A549 (cell line): Measurements from ENCODE around the gene TGFBI. TPM values are rescaled to one million over a fixed set of nuclear protein-coding genes. Genes with fewer than 3 reads are reported as not detected.

ENCODE experiments used
- ATAC-seq, 2 experiments: fragments of 200-7000 bp in 1 of 2; fragments of >200 bp in 1 of 2; cut with Nextera tagmentation in 1 of 2; cut with Tn5 transposase in 1 of 2; 3 replicates each; pipeline versions ENCODE4 v1.8.0 to v1.9.1; 2018 to 2020; ENCODE audit warnings: mild to moderate bottlenecking in 1 of 2, moderate library complexity in 1 of 2
- CTCF ChIA-PET: fragments of 300-600 bp; sonication (Branson Sonifier 250); formaldehyde crosslinking; extraction: SDS; loops from one replicate; lab custom pipeline; 2021; ENCODE audit warnings: antibody characterized with exemption, inconsistent platforms; lab: Yijun Ruan, JAX
- POLR2A ChIA-PET: fragments of 350-600 bp; formaldehyde crosslinking; extraction: SDS; loops from one replicate; lab custom pipeline; 2021; ENCODE audit warnings: antibody characterized with exemption, inconsistent platforms; lab: Yijun Ruan, JAX
- DNase-seq, 2 experiments: peaks; one replicate each; pipeline versions ENCODE4 v3.0.0 to v3.0.0-alpha.2; 2011 to 2016; ENCODE audit warnings: low read depth in 1 of 2, low spot score in 1 of 2
- FAIRE-seq: peaks from 2 replicates; lab custom pipeline; 2011; peaks lifted over from hg19 to GRCh38; lab: Jason Lieb, UNC
- H3K27ac ChIP-seq, 2 experiments: fragments of >200 bp; sonication (Bioruptor Twin); formaldehyde crosslinking; 3 replicates each; pipeline ENCODE4 v1.5.1; 2016 to 2017
- H3K4me1 ChIP-seq: fragments of >200 bp; sonication (Bioruptor Twin); formaldehyde crosslinking; 3 replicates; pipeline ENCODE4 v1.6.1; 2016
- H3K4me2 ChIP-seq: fragments of >200 bp; sonication (Bioruptor Twin); formaldehyde crosslinking; 3 replicates; pipeline ENCODE4 v1.6.1; 2016
- H3K4me3 ChIP-seq: fragments of >200 bp; sonication (Bioruptor Twin); formaldehyde crosslinking; 3 replicates; pipeline ENCODE4 v1.5.1; 2016
- H3K9me3 ChIP-seq: fragments of >200 bp; sonication (Bioruptor Twin); formaldehyde crosslinking; 3 replicates; pipeline ENCODE4 v1.6.1; 2016
- BHLHE40 ChIP-seq: IDR thresholded peaks from 2 replicates; pipeline ENCODE4 v1.6.1; 2012; ENCODE audit warnings: low read depth, low read length, inconsistent platforms
- CEBPB ChIP-seq, 2 experiments: fragments of >200 bp in 1 of 2; sonication (Bioruptor Twin) in 1 of 2; formaldehyde crosslinking in 1 of 2; IDR thresholded peaks; 2 replicates each; pipeline ENCODE4 v1.6.1; 2012 to 2016
- CHD4 ChIP-seq: fragments of 200-600 bp; sonication (generic); IDR thresholded peaks from 2 replicates; pipeline ENCODE4 v1.6.1; 2016; ENCODE audit warnings: antibody characterized with exemption, mild to moderate bottlenecking, borderline replicate concordance
- CTCF ChIP-seq: fragments of >200 bp; sonication (Bioruptor Twin); formaldehyde crosslinking; IDR thresholded peaks from 3 replicates; pipeline ENCODE4 v1.5.1; 2016
- ELK1 ChIP-seq: fragments of 150-350 bp; IDR thresholded peaks from 2 replicates; pipeline ENCODE4 v1.6.1; 2014; ENCODE audit warnings: low read depth, mild to moderate bottlenecking, low read length
- ESRRA ChIP-seq: fragments of 150-350 bp; IDR thresholded peaks from 2 replicates; pipeline ENCODE4 v1.6.1; 2014; ENCODE audit warnings: mild to moderate bottlenecking, low read length, borderline replicate concordance
- FOSB ChIP-seq: fragments of 250-450 bp; sonication (Bioruptor Pico); IDR thresholded peaks from 2 replicates; pipeline ENCODE4 v1.5.0; 2020; ENCODE audit warnings: mild to moderate bottlenecking, moderate library complexity
- FOXS1 ChIP-seq: fragments of 250-450 bp; sonication (Bioruptor Pico); IDR thresholded peaks from 2 replicates; pipeline ENCODE4 v1.5.0; 2020; ENCODE audit warnings: mild to moderate bottlenecking, moderate library complexity
- HDAC2 ChIP-seq: fragments of 200-600 bp; sonication (generic); IDR thresholded peaks from 2 replicates; pipeline ENCODE4 v1.6.1; 2016
- HEYL ChIP-seq: fragments of 250-450 bp; sonication (Bioruptor Pico); IDR thresholded peaks from 2 replicates; pipeline ENCODE4 v1.8.0; 2021; ENCODE audit warnings: mild to moderate bottlenecking, moderate library complexity
- JUN ChIP-seq, 2 experiments: fragments of >200 bp; sonication (Bioruptor Twin); formaldehyde crosslinking; IDR thresholded peaks; 2 replicates in 1 of 2; 3 replicates in 1 of 2; pipeline ENCODE4 v1.6.1; 2016 to 2017
- KDM1A ChIP-seq: fragments of 200-600 bp; sonication (generic); IDR thresholded peaks from 2 replicates; pipeline ENCODE4 v1.6.1; 2016; ENCODE audit warnings: low read depth, mild to moderate bottlenecking
- KDM5A ChIP-seq: fragments of 200-600 bp; sonication (generic); IDR thresholded peaks from 2 replicates; pipeline ENCODE4 v1.6.1; 2016; ENCODE audit warnings: antibody characterized with exemption, mild to moderate bottlenecking
- NPAS2 ChIP-seq: fragments of 250-450 bp; sonication (Bioruptor Pico); IDR thresholded peaks from 2 replicates; pipeline ENCODE4 v1.8.0; 2022; ENCODE audit warnings: mild to moderate bottlenecking, moderate library complexity, borderline replicate concordance
- POLR2A ChIP-seq: IDR thresholded peaks from 2 replicates; pipeline ENCODE4 v1.6.1; 2012; ENCODE audit warnings: mild to moderate bottlenecking, low read length
- REST ChIP-seq: fragments of 200-600 bp; sonication (generic); IDR thresholded peaks from 2 replicates; pipeline ENCODE4 v1.6.1; 2016; ENCODE audit warnings: antibody characterized with exemption, mild to moderate bottlenecking, moderate library complexity
- RFX5 ChIP-seq: fragments of 450-650 bp; IDR thresholded peaks from 2 replicates; pipeline ENCODE4 v1.7.1; 2014; ENCODE audit warnings: antibody characterized with exemption, mild to moderate bottlenecking, moderate library complexity
- TFCP2L1 ChIP-seq: fragments of 250-450 bp; sonication (Bioruptor Pico); IDR thresholded peaks from 2 replicates; pipeline ENCODE4 v1.5.0; 2021; ENCODE audit warnings: mild to moderate bottlenecking
- TP53 ChIP-seq: fragments of 250-450 bp; sonication (Bioruptor Pico); IDR thresholded peaks from 2 replicates; pipeline ENCODE4 v1.5.0; 2021; ENCODE audit warnings: mild to moderate bottlenecking, moderate library complexity
- USF2 ChIP-seq: fragments of 450-650 bp; IDR thresholded peaks from 2 replicates; pipeline ENCODE4 v1.6.1; 2014; ENCODE audit warnings: antibody characterized with exemption
- ZC3H11A ChIP-seq: fragments of 450-650 bp; IDR thresholded peaks from 2 replicates; pipeline ENCODE4 v1.6.1; 2014; ENCODE audit warnings: antibody characterized with exemption, mild to moderate bottlenecking
- ZFP36 ChIP-seq: fragments of 450-650 bp; IDR thresholded peaks from 2 replicates; pipeline ENCODE4 v1.6.1; 2014; ENCODE audit warnings: borderline replicate concordance; ENCODE audit not compliant: partially characterized antibody
- ZNF302 ChIP-seq: fragments of 250-450 bp; sonication (Bioruptor Pico); IDR thresholded peaks from 2 replicates; pipeline ENCODE4 v1.9.0; 2021; ENCODE audit warnings: inconsistent platforms, mild to moderate bottlenecking, moderate library complexity
- WGBS: methylation state at CpG from one replicate; pipeline ENCODE4 v1.1.6; 2017; ENCODE audit errors: missing lambda C conversion rate; 5-methylcytosine and 5-hydroxymethylcytosine counted together
- polyA plus RNA-seq, 4 experiments: library from polyadenylated mRNA; depleted of rRNA in 3 of 4; stranded (reverse); fragments of >200 nt; fragmentation: RNase III in 1 of 4; extraction: RNeasy Plus Mini Kit Qiagen cat#74134 plus additional on column Dnase treatment in 1 of 4; gene quantifications; 2 replicates in 3 of 4; 3 replicates in 1 of 4; pipeline ENCODE4 v1.2.3, GENCODE V29; 2011 to 2017

TGFBI gene
- polyA plus RNA-seq, 2 of the 4 experiments (the other 2 are of a cell fraction), result 1,135 to 1,859 TPM

- ATAC-seq (no peak), FAIRE-seq (no peak), DNase-seq (no peak)
- POLR2A ChIA-PET, result interaction anchor here (1.3 to 2.0 kb wide), 2 partner anchors 18 to 40 kb away, joined by 5 to 8 read pairs; no protein-coding TSS in a partner anchor
- Histone ChIP-seq H3K4me2 (peak overlapping the region; percentile 98), H3K4me3 (0 out of 3 replicates have a peak overlapping the region, but pooled peaks have one; percentile 1), H3K27ac (peak overlapping the region; percentile 99 to 100), H3K9me3 (no peaks in the 10 kb centered on the region), H3K4me1 (peaks cover 90% of the 10 kb centered on the region)
- 86% methylated on average over 1 of the region's 1 CpG for WGBS
- TF ChIP-seq ZC3H11A (no peak), CTCF (no peak), BHLHE40 (no peak), USF2 (no peak), TFCP2L1 (CRISPR knock-in tag) (peak; percentile 63; the same call in 1 of the 2 replicates), HDAC2 (no peak), POLR2A (no peak)
- CTCF ChIA-PET, result interaction anchor here (0.6 to 12.3 kb wide), 7 partner anchors 10 to 177 kb away, joined by 3 to 79 read pairs (median 4); no protein-coding TSS in a partner anchor
Observed at GRCh38 chr5:136034492-136034891, 5.7 kb downstream of the TGFBI start.

GRCh38 chr5:136034984-136035383 lies 6.2 kb downstream of the TGFBI start:
- ATAC-seq, result no peak

More at GRCh38 chr5:136034984-136035383, 6.2 kb downstream of the TGFBI start:
- no peak for TF ChIP-seq ELK1
- no peak for TF ChIP-seq ESRRA
- no peak for TF ChIP-seq JUN (IDR thresholded peaks at IDR 0.05)
- TF ChIP-seq TP53 (CRISPR knock-in tag), result no peak
- TF ChIP-seq CHD4, result no peak
- no peak for TF ChIP-seq ZFP36
- TF ChIP-seq FOSB (CRISPR knock-in tag), result no peak
- TF ChIP-seq FOXS1 (CRISPR knock-in tag), result no peak
- TF ChIP-seq KDM5A, result no peak
- TF ChIP-seq NPAS2 (CRISPR knock-in tag), result no peak
- no peak for TF ChIP-seq RFX5
- no peak for TF ChIP-seq CEBPB (IDR thresholded peaks at IDR 0.05)
- TF ChIP-seq ZC3H11A, result no peak
- TF ChIP-seq ZNF302 (CRISPR knock-in tag), result no peak
- TF ChIP-seq KDM1A, result no peak
- no peak for TF ChIP-seq HEYL
- no peak for TF ChIP-seq REST
- TF ChIP-seq, all 56 proteins: peak for 0
- ChIA-PET POLR2A (interaction anchor here (1.2 to 2.0 kb wide), 5 partner anchors 14 to 90 kb away, joined by 3 to 8 read pairs (median 5); no protein-coding TSS in a partner anchor), CTCF (interaction anchor here (0.9 to 12.3 kb wide), 6 partner anchors 18 to 90 kb away, joined by 3 to 79 read pairs (median 10); no protein-coding TSS in a partner anchor)
- DNase-seq, result no peak
- no peak for FAIRE-seq
- Histone ChIP-seq H3K4me3 (no peak overlapping the region), H3K4me1 (peaks cover 95% of the 10 kb centered on the region), H3K4me2 (peak overlapping the region; percentile 98), H3K9me3 (no peaks in the 10 kb centered on the region), H3K27ac (peak overlapping the region; percentile 99 to 100)
- WGBS, result 92% methylated on average over 3 of the region's 3 CpGs
